Upper lobe of left lung (tissue), 4 donors: ENCODE data around the gene GALNT13.

Source experiments
- EP300 ChIP-seq, 4 donors: sonication (generic); formaldehyde crosslinking; IDR thresholded peaks; one replicate each; pipeline ENCODE4 v1.5.1; 2017; ENCODE audit warnings: antibody characterized with exemption in 4 of 4, control low read depth in 2 of 4
- TF ChIP-seq, protein P1 (sequence below), 6 experiments: fragments of 450-650 bp in 4 of 6; fragments of 200-600 bp in 2 of 6; sonication (generic) in 2 of 6; IDR thresholded peaks; one replicate each; pipeline ENCODE4 v1.5.1; 2016 to 2019; ENCODE audit warnings: antibody characterized with exemption in 6 of 6

DNA sequence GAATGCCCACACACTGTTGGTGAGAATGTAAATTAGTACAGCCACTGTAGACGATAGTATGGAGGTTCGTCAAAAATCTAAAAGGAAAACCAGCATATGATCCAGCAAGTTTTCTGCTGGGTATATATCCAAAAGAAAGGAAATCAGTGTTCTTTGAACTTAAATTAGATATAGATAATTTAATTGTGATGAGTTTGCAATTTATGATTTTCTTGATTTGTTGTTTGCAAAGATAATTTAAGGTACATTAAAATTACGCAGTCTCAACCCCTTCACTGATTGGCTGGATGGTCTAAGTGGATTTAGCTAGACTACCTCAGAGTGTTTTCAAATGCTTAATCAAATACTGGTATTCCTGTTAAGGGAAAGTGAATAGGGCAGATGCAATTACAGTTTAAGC lies 302.2 kb downstream of the GALNT13 start:
- TF ChIP-seq, protein P1, sequence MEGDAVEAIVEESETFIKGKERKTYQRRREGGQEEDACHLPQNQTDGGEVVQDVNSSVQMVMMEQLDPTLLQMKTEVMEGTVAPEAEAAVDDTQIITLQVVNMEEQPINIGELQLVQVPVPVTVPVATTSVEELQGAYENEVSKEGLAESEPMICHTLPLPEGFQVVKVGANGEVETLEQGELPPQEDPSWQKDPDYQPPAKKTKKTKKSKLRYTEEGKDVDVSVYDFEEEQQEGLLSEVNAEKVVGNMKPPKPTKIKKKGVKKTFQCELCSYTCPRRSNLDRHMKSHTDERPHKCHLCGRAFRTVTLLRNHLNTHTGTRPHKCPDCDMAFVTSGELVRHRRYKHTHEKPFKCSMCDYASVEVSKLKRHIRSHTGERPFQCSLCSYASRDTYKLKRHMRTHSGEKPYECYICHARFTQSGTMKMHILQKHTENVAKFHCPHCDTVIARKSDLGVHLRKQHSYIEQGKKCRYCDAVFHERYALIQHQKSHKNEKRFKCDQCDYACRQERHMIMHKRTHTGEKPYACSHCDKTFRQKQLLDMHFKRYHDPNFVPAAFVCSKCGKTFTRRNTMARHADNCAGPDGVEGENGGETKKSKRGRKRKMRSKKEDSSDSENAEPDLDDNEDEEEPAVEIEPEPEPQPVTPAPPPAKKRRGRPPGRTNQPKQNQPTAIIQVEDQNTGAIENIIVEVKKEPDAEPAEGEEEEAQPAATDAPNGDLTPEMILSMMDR (IDR thresholded peaks at IDR 0.05): no peak
- TF ChIP-seq EP300 (IDR thresholded peaks at IDR 0.05): no peak
